NCI-H345 treated with DMSO at 0.1 percent for 48 hours (cell line): ENCODE results near the gene TTC16.
"Not testable (repeated sequence)": the region's sequence is repeated elsewhere in the genome, so short reads cannot be mapped to it uniquely, and the experiment has no call there.

Source experiments
- DNase-seq: peaks from one replicate; lab custom pipeline; 2025; ENCODE audit not compliant: unreplicated experiment; lab: John Stamatoyannopoulos, UW

Gene TTC16

DNA sequence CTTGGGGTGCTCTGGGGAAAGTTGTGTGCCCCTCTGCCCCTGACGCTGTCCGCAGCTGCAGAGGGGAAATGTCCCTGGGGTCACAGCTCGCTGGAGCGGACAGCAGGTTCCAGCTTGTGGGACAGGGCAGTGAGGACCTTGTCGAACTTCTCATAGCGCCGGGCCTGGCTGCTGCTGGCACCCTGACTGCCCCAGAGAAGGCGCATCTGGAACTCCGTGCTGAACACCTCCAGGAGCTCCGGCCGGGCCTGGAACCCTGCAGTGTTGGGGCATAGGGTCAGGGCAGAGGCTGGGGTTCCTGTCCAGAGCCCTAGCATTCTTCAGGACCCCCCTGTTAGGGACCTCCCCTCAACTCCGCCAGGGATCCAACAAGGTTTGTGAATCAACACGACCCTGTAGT is 22.8 kb downstream of the TTC16 start:
- DNase-seq, result no peak

DNA sequence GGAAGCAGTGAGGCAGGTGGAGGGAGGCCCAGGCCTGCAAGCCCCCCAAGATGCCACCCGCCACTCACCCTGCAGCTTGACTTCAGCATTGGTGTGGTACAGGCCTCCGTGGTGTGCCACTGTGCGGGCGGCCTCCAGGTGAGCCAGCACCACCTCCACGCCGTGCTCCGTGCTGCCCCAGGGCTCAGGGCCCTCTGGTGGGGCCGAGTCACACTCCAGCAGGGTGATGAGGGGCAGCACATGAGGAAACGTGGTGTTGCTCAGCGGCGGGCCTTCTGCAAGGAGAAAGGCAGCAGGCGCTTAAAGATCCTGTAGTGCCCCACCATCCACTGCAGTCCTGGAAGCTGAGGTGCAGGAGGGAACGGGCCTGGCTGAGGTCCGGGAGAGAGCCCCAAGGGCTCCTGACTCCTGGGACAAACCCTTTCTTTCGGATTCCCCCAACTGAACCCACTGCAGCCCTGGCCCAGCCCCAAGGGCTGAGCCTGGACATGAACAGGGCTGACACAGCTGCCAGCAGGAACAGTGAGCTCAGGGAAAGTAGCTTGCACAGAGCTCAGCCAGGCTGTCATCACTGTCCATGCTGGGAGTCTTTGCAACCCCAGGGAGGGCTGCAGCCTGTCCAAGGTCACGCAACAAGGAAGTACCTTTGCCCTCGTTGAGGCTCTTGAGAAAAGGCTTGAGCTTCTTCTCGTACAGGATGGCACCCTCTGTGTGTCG is 23.9 kb downstream of the TTC16 start:
- no peak for DNase-seq

DNA sequence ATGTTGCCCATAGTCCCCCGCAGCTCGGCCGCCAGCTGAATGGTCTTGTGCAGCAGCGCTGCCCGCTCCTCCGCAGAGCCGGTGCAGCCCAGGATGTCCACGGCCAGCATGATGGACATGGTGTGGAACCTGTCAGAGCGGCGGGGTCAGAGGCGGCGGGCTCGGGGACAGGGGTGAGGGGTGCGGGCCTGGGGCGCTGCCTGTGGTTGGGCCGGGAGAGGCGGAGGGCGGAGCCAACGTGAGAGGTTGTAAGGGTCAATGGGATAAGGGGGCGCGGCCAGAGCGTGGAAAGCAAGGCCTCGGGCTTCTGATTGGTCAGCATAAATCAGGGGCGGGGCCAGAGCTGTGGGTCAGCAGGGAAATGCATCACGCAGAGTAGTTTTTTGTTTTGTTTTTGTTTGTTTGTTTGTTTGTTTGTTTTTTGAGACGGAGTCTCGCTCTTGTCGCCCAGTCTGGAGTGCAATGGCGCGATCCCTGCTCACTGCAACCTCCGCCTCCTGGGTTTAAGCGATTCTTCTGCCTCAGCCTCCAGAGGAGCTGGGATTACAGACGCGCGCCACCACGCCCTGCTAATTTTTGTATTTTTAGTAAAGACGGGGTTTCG is 26.1 kb downstream of the TTC16 start:
- DNase-seq, result no peak

DNA sequence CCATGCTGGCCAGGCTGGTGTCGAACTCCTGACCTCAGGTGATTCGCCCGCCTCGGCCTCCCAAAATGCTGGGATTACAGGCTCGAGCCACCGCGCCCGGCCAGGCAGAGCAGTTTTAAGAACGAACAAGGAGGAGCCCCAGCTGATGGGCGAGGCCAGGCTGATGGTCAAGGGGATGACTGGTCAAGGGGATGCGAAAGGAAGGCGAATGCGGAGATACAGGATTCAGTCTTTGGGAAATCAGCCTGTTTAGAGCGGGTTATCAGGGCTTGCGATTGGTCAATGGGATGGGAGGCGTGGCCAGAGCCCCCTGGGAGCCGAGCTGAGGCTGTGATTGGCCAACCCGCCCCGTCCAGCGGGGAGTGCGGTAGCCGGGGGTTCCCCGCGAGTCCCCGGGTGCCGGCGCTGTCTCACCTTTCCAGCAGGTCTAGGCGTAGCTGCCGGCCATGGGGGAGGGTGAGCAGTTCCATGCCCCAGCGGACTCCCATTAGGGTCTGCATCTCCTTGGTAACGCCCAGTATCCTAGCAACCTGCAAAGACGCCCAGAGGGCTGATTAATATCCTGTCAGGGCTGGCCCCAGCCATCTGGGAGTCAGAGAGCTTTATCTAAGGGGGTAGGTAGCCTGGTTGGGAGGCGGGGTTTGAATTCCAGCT is 26.7 kb downstream of the TTC16 start:
- DNase-seq, result no peak

DNA sequence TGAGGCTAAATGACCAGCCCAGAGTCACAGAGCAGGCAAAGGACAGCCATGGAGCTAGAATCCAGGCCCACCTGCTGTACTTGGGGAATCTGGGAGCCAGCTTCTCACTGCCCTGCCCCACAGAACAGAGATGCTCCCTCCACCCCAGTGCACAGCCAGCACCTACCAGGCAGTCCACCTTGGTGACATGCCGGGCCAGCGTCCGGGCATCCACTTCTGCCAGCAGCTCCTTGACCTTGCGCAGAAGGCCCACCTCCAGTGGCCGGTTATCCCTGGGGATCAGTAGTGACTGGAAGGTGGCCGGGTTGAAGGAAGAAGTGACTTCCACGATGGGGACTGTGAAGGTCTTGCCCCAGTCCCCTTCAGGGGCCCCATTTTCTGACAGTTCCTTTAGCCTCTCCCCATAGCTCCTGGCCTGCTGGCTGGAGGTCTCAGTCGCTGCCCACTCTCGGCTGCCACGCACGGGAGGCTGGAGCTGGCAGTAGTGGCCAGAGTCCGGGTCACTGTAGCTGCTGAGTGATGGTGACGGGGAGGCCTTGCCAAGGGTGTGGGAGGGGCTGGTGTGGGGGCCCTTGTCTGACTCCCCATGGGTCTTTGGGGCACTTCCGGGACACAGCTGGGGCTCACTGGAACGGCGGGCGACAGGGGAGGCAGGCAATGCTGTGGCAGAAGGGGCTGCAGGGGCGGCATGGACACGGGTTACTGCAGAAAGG is 28.7 kb downstream of the TTC16 start:
- no peak for DNase-seq

DNA sequence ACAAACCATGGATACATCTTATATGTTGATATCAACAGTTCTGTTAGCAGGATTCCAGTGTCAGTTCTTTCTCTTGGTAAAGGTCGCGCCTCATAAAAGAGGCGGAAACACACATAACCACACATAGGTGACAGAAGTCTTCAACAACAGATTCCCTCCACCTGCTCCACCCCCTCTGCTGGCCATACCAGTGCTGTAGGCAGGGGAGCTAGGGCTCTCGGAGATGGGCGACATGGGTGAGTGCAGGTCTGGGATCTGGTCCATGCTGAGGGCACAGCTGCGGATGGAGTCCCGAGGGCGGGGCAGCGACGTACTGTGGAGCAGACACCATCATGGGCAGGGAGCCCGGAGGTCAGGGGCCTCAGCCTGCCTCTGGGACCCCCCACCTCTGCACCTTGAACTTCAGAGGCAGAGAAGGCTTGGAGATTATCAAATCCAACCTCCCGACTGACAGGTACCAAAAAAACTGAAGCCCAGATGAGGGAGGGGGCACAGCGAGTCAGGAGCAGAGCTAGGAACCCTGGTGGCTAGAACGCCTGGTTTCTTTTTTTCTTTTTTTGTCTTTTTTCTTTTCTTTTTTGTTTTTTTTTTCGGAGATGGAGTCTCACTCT is 31.2 kb downstream of the TTC16 start:
- DNase-seq, result no peak

DNA sequence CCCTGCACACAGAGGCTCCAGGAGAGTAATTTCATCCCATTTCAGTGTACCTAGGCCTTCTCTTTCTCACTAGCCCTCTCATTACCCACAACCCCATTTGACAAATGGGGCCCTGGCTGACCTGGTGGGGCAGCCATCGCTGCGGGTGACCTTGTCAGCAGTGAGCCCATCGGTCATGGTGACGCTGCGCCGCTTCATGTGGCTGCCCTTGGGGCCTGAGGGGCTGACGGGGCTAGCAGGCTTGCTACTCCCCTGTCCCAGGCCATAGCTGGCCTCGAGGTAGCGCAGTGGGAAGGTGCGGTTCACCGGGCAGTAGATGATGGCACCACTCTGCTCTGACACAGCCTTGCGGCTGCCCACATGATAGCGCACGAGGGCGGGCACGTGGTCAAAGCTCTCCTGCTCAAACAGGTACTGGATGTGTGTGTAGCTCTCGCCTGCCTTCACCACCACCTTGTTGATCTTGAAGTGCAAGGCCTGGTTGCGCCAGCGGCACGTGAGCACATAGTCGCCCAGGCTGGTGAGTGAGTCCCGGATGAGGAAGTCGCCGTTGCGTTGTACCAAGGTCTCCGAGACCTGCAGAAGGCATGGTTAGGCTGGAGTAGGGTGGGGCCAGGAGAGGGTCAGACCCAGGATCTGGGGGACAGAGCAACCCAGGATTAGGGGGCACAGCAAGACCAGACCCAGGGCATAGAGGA is 33.4 kb downstream of the TTC16 start:
- no peak for DNase-seq

DNA sequence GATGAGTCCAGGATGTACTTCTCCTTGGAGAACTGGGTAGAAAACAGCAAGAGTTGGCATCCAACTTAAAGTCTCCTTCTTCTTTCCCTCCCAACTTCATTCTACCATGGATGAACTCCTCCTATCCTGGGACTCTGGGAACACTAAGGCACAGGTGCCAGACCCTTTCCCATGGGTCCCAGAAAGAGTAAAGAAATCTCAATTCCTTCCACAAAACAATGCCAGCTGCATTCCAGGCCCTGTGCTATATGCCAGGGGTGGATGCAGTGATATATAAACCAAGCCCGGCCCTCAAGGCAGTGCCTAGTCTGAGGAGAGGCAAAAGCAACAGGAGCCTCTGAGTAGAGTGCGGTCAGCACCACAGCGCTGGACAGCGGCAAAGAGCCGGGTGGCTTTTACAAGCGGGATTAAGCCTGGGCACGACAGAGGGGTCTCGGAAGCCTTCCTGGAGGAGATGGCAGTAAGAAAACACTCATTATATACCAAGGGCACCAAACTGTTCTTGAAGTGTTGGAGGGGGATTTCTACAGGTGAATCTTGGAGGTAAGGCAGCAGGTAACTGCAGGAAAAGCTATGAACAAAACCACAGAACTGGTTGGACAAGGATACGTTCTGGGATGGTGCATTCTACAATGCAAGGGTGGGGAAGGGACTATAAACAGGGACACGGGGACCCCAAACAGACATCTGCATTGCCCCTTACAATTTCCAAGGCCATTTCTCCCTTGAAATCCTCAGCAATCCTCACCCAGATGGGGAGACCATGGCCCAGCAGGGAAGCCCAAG is 35.6 kb downstream of the TTC16 start:
- DNase-seq, result no peak

DNA sequence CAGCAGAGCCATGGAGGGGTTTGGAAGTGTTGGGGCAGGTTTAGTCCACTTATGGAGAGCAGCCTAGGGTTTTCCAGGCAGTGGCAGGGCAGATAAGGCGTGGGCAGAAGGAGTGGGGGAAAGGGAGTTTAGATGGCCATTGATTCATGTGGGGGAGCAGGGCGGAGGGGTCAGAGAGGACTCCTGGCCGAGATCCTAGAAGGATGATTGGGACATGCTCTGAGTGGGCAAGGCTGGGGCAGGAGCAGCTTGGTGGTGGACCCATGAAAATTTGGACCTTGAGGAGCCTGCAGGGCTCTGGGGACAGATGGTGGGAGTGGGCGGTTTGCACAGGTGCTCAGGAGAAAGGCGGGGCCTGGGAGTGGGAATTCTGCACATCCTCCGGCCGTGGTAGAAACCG is 37.3 kb downstream of the TTC16 start:
- no peak for DNase-seq

DNA sequence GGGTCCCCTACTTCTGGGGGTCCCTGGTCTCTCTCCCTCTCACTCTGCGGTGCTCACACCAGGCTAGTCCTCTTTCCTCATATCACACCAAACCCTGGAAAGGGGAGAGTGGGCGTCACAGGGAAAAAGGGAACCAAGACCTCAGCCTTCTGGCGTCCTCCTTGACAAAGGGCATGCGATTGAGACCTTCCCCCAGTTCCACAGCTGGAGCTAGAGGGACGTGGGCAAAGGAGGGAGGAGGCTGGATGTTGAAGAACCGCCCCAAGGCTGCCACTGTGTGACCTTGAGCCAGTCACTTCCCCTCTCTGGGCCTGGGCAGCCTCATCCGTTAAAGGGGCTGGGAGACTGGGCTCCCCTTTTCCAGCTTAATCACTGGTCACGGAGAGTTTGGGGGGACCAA is 37.7 kb downstream of the TTC16 start:
- DNase-seq, result no peak

DNA sequence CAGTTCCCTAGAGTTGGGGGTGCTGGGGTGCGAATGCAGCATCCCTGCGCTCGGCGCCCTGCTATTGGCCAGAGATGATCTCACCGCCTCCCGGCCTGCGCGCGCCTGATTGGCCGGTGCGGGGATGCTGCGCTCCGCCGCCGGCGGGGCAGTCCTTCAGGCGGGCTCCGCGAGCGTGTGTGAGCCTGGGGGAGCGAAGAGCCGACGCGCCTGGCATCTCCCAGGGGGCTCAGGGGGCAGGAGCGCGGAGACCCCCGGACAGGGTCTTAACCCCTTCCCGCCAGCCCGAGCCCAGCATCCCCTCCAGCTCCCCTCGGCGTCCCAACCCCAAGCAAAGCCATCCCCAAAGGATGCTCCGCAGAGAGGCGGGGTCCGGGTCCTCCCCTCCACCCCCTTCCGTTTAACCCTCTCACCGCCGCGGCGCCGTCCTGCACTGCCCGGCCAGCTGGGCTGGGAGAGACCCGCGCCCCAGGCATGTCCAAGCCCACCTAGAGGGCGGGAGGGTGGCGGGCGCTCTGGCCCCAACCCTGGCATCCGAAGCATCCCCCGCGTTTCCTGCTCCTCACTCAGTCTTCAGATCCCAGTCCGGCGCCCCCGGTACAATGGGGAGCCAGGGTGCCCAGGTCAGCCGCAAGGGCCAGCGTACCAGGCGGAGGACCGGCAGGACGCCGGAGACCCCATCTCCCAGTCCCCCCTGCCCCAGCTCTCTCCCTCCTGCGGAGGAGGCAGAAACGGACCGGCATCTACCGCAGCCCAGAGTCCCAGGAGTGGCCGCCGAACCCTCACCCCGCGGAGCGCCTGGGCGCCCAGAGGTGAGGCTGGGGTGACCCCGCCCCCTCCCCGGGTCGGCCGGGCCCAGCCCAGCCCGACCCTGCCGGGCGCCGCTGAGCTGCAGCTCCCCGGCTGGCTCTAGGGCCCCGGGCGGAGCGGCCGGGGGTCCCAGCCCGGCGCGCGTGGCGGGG is 38.5 kb downstream of the TTC16 start:
- peak; percentile 30 for DNase-seq

DNA sequence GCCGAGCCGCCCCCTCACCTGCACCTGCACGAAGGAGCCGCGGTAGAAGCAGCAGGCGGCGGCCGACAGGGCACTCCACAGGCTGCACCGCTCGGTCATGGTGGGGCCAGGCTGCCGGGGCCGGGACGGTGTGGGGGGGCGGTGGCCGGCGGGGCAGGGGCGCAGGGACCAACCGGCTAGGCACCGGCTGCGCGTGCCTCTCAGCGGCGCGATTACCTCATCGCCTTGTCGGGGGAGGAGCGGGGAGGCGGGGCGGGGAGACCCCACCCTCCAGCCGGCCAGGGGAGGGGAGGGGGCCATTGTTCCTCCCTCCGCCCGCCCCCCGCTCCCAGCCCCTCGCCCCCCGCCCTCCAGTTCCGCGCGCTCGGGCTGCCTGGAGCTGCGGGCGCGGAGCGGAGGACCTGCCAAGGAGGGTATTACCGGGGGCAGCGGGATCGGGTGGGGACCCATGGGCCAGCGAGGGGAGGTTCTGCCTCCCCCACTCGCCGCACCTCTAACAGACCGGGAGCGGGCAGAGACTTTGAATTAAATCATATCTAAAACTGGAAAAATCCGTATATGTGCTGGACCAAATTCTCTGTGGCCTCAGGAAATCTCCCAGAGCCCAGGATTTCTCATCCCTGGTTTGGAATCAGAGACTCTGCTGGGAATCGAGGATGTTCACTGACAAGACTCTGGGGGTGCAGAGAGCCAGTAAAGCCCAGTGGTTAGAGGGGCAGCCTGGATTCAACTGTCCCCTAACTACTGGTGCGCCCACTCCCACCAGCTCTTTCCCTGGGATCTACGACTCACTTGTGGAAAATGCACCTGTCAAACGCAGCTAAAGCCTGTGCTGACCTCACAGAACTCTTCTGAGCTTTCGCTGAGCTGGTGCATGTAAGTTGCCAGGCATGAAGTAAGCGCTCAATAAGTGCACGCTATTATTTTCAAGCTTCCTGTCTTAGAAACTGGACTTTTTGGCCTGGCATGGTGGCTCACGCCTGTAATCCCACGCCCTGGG is 39.5 kb downstream of the TTC16 start:
- peak; percentile 23 for DNase-seq

DNA sequence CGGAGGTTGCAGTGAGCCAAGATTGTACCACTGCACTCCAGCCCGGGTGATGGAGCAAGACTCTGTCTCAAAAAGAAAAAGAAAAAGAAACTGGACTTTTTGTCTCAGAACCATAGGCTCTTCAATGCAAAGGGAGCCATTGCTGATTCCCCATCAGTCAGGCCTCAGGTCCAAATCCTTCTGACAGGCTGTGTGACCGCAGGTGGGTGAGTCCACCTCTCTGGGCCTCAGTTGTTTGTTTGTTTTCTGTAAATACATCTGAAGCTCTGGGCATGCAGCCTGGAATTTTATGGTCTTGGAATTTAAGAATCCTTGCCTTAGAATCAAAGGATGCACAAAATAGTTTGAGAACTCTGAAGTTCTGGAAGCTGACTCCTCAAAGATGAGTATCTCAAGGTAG is 40.4 kb downstream of the TTC16 start:
- no peak for DNase-seq

DNA sequence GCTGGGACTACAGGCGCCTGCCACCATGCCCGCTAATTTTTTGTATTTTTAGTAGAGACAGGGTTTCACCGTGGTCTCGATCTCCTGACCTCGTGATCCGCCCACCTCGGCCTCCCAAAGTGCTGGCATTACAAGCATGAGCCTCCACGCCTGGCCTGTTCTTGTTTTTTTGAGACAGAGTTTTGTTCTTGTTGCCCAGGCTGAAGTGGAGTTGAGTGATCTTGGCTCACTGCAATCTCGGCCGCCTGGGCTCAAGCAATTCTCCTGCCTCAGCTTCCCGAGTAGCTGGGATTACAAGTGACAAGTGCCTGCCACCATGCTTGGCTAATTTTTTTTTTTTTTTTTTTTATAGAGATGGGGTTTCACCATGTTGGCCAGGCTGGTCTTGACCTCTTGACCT is 40.9 kb downstream of the TTC16 start:
- DNase-seq, result not testable (repeated sequence)

DNA sequence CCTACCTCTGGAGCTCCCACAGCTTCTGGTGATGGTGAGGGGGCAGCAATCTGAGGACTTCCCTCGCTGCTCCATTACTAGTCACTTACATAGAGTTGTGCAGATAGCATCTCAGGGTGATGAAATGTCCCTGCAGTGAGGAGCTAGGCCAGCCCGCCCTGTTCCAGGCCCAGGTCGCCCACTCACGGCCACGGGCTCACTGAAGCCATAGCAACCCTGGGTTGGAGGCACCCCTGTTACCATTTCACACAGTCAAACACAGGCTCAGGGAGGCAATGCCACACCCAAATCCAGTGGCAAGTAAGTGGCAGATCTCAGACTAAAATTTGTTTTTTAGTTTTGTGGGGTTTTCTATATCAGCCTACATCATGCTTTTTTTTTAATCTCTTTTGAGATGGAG is 43.0 kb downstream of the TTC16 start:
- no peak for DNase-seq

DNA sequence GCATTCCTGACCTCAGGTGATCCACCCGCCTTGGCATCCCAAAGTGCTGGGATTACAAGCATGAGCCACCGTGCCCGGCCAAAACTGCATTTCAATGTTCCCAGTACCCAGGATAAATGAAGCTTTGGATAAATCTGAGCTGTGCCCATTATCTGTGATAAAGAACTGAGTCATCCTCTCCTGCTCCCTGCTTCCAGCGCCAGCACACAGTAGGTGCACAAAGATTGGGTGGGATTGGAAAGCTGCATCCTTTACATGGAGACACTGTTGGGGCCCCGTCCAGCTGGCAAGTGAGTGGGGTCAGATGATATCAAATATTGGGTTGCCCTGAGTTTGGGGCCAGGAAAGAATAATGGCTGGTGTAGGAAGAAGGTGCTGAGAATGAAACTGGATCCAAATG is 45.2 kb downstream of the TTC16 start:
- no peak for DNase-seq

DNA sequence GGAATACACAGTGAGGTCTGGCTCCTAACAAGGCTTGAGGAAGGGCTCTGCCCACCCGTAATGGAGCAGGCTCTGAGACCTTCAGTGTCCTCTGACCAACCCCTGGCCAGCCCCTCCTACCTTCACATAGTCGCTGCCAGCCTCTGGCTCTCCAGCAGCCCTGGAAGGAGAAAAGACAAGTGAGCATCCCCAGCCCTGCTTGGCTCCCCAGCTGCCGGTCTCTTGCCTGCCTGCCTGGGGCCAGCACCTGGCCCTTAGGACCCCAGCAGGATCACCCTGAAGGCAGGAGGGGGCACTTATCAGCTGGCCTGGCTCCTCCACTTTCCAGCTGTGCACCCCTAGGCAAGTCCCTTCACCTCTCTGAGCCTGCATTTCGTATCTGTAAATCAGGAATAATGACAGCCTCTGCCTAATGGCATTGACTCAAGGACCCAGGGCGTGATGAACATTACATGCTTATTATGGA is 45.6 kb downstream of the TTC16 start:
- no peak for DNase-seq
